Fibroblast of lung (primary cell): Measurements from ENCODE around the gene CCL18. TPM values are rescaled to one million over a fixed set of nuclear protein-coding genes. Genes with fewer than 3 reads are reported as not detected.

Experiments
- DNase-seq, 2 donors: peaks; one replicate each; pipeline versions ENCODE4 v3.0.0 to v3.0.0-alpha.2; 2010; ENCODE audit warnings: low read depth in 2 of 2
- H2AFZ ChIP-seq: 2 replicates; pipeline ENCODE4 v1.5.1; 2012; ENCODE audit warnings: low read length, control low read depth, inconsistent platforms
- H3K27ac ChIP-seq: 2 replicates; pipeline ENCODE4 v1.5.1; 2011; ENCODE audit warnings: low read length, control low read depth; ENCODE audit not compliant: insufficient read depth
- H3K27me3 ChIP-seq: 2 replicates; pipeline ENCODE4 v1.5.1; 2011; ENCODE audit warnings: mild to moderate bottlenecking, low read length; ENCODE audit not compliant: control insufficient read depth, insufficient read depth
- H3K36me3 ChIP-seq: 2 replicates; pipeline ENCODE4 v1.5.1; 2011; ENCODE audit warnings: low read length; ENCODE audit not compliant: control insufficient read depth, insufficient read depth
- H3K4me1 ChIP-seq: 2 replicates; pipeline ENCODE4 v1.5.1; 2011; ENCODE audit warnings: low read length; ENCODE audit not compliant: control insufficient read depth, insufficient read depth; ENCODE audit errors: extremely low read depth
- H3K4me2 ChIP-seq: 2 replicates; pipeline ENCODE4 v1.5.1; 2011; ENCODE audit warnings: low read length, control low read depth; ENCODE audit not compliant: insufficient read depth; ENCODE audit errors: extremely low read depth
- H3K4me3 ChIP-seq, 4 experiments: fragments of 200-600 bp in 1 of 4; sonication (generic) in 1 of 4; replicated peaks in 1 of 4; 2 replicates each; pipeline ENCODE4 v1.5.1; 2011 to 2016; ENCODE audit warnings: low read length in 4 of 4, low read depth in 3 of 4, mild to moderate bottlenecking in 3 of 4, control low read depth in 2 of 4, inconsistent platforms in 1 of 4, mixed read lengths in 1 of 4; ENCODE audit not compliant: insufficient read depth in 1 of 4; ENCODE audit errors: control extremely low read depth in 1 of 4
- H3K79me2 ChIP-seq: 2 replicates; pipeline ENCODE4 v1.5.1; 2012; ENCODE audit warnings: mild to moderate bottlenecking, low read length, inconsistent platforms; ENCODE audit not compliant: control insufficient read depth, insufficient read depth
- H3K9ac ChIP-seq: 2 replicates; pipeline ENCODE4 v1.5.1; 2011; ENCODE audit warnings: mild to moderate bottlenecking, low read length, control low read depth; ENCODE audit not compliant: insufficient read depth
- H3K9me3 ChIP-seq: 2 replicates; pipeline ENCODE4 v1.5.1; 2012; ENCODE audit warnings: low read depth, low read length; ENCODE audit not compliant: control insufficient read depth, insufficient read depth
- H4K20me1 ChIP-seq: 2 replicates; pipeline ENCODE4 v1.5.1; 2011; ENCODE audit warnings: low read length; ENCODE audit not compliant: control insufficient read depth, insufficient read depth; ENCODE audit errors: extremely low read depth
- EZH2 ChIP-seq: IDR thresholded peaks from 2 replicates; pipeline ENCODE4 v1.5.1; 2012; ENCODE audit warnings: low read length, control low read depth, mild to moderate bottlenecking; ENCODE audit errors: missing control alignments
- polyA plus RNA-seq, 2 donors: library from polyadenylated mRNA; depleted of rRNA in 1 of 2; stranded (reverse) in 1 of 2; unstranded in 1 of 2; fragments of >200 nt; gene quantifications; 2 replicates each; pipeline ENCODE4 v1.2.1, GENCODE V29; 2011 to 2012; ENCODE audit warnings: missing spikeins in 1 of 2
- total RNA-seq: library from RNA; depleted of rRNA; stranded (reverse); fragments of >200 nt; gene quantifications from 2 replicates; pipeline ENCODE4 v1.2.1, GENCODE V29; 2014
- TF ChIP-seq, protein P1 (sequence below), 2 donors: IDR thresholded peaks in 1 of 2; conservative IDR thresholded peaks in 1 of 2; 1 replicate in 1 of 2; 2 replicates in 1 of 2; pipeline ENCODE4 v1.5.1; 2011 to 2012; ENCODE audit warnings: low read length in 2 of 2, control low read depth in 1 of 2, inconsistent platforms in 1 of 2, low read depth in 1 of 2, mild to moderate bottlenecking in 1 of 2

CCL18 gene
- total and polyA plus RNA-seq, 2 donors (not counting 1 experiment from before 2014, with no cell fraction given) = not detected

DNA sequence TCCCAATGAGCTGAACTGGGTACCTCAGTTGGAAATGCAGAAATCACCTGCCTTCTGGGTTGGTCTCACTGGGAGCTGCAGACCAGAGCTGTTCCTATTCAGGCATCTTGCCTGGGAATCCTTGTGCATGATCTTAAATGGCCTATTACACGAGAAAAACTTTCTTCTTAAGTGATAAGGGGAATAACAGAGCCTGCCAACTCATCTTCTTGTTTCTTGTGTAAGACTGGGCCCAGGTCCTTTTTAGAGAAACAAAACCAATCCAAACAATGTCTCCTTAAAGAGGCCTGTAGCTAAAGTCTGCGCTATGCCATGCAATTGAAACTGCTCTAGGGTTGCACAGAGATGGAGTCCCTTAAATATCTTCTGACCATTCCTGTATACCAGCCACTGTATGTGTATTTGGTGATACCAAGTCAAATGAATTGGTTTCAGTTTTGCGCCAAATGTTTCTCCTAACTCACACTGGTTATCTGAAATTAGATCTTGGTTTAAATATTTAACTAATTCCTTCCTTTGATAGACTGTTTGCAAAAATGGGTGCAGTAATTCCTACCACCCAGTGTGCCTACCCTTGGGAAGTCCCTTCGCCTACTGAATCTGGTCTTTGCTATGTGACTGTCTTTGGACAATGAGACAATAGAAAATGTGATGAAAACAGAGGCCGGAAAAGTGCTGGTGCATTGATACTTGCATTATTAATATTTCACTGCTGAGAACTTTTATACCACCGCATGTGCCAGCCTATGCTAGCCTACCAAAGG lies 39.8 kb upstream of the CCL18 start:
- H3K4me2 ChIP-seq = no peak overlapping the region
- H3K9ac ChIP-seq = no peak overlapping the region
- H3K27me3 ChIP-seq = peaks cover 2% of the 10 kb centered on the region
- H2AFZ ChIP-seq = no peak overlapping the region
- no peaks in the 10 kb centered on the region for H3K9me3 ChIP-seq
- H3K79me2 ChIP-seq = no peaks in the 10 kb centered on the region
- H3K4me1 ChIP-seq = no peaks in the 10 kb centered on the region
- no peaks in the 10 kb centered on the region for H3K36me3 ChIP-seq
- no peak for TF ChIP-seq EZH2
- TF ChIP-seq, protein P1, sequence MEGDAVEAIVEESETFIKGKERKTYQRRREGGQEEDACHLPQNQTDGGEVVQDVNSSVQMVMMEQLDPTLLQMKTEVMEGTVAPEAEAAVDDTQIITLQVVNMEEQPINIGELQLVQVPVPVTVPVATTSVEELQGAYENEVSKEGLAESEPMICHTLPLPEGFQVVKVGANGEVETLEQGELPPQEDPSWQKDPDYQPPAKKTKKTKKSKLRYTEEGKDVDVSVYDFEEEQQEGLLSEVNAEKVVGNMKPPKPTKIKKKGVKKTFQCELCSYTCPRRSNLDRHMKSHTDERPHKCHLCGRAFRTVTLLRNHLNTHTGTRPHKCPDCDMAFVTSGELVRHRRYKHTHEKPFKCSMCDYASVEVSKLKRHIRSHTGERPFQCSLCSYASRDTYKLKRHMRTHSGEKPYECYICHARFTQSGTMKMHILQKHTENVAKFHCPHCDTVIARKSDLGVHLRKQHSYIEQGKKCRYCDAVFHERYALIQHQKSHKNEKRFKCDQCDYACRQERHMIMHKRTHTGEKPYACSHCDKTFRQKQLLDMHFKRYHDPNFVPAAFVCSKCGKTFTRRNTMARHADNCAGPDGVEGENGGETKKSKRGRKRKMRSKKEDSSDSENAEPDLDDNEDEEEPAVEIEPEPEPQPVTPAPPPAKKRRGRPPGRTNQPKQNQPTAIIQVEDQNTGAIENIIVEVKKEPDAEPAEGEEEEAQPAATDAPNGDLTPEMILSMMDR (conservative IDR thresholded peaks at IDR 0.05 in 1 of 2, IDR thresholded peaks at IDR 0.05 in 1 of 2; ENCODE audit: low read depth in 1 of 2, low read length in 2 of 2) = no peak
- no peak overlapping the region for H3K27ac ChIP-seq
- H3K4me3 ChIP-seq = no peak overlapping the region
- DNase-seq = no peak
- no peaks in the 10 kb centered on the region for H4K20me1 ChIP-seq

GRCh38 chr17:36027761-36028160 lies 36.3 kb upstream of the CCL18 start:
- Histone ChIP-seq H3K9me3 (no peaks in the 10 kb centered on the region), H3K27me3 (peaks cover 2% of the 10 kb centered on the region), H3K27ac (no peak overlapping the region), H4K20me1 (no peaks in the 10 kb centered on the region), H3K9ac (no peak overlapping the region), H3K4me2 (no peak overlapping the region), H3K79me2 (no peaks in the 10 kb centered on the region), H3K4me3 (no peak overlapping the region), H2AFZ (no peak overlapping the region), H3K36me3 (no peaks in the 10 kb centered on the region), H3K4me1 (no peaks in the 10 kb centered on the region)
- TF ChIP-seq, protein P1 (conservative IDR thresholded peaks at IDR 0.05 in 1 of 2, IDR thresholded peaks at IDR 0.05 in 1 of 2; ENCODE audit: low read depth in 1 of 2, low read length in 2 of 2) = no peak
- no peak for TF ChIP-seq EZH2
- DNase-seq = no peak

GRCh38 chr17:36030956-36031355 lies 33.1 kb upstream of the CCL18 start:
- Histone ChIP-seq H3K9me3 (no peaks in the 10 kb centered on the region), H3K36me3 (no peaks in the 10 kb centered on the region), H3K4me2 (no peak overlapping the region), H3K4me1 (no peaks in the 10 kb centered on the region), H3K4me3 (no peak overlapping the region), H3K27ac (no peak overlapping the region), H4K20me1 (no peaks in the 10 kb centered on the region), H2AFZ (no peak overlapping the region), H3K79me2 (no peaks in the 10 kb centered on the region), H3K9ac (no peak overlapping the region), H3K27me3 (no peaks in the 10 kb centered on the region)
- TF ChIP-seq EZH2 = no peak
- TF ChIP-seq, protein P1 (conservative IDR thresholded peaks at IDR 0.05 in 1 of 2, IDR thresholded peaks at IDR 0.05 in 1 of 2; ENCODE audit: low read depth in 1 of 2, low read length in 2 of 2) = no peak
- no peak for DNase-seq
